Effector CD4-positive, alpha-beta T cell (primary cell): ENCODE data around the gene CLCNKA.

ENCODE experiments used
- DNase-seq: peaks from one replicate; pipeline ENCODE4 v3.0.0-alpha.2; 2020

The CLCNKA gene

DNA sequence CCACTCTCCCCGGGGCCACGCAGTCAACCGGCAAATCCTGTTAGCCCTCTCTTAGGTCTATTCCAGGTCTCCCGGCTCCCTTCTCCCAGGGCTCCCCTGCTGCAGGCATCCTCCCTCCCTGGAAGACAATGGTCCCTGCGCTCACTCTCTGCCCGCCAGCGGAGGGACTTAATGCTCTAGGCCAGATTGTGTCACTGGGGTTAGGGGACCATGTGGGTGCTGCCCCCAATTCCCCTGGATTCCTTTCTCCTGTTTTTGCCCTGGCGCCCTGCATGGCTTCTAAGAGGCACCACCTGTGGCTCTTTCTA is 43.4 kb downstream of the CLCNKA start:
- no peak for DNase-seq

DNA sequence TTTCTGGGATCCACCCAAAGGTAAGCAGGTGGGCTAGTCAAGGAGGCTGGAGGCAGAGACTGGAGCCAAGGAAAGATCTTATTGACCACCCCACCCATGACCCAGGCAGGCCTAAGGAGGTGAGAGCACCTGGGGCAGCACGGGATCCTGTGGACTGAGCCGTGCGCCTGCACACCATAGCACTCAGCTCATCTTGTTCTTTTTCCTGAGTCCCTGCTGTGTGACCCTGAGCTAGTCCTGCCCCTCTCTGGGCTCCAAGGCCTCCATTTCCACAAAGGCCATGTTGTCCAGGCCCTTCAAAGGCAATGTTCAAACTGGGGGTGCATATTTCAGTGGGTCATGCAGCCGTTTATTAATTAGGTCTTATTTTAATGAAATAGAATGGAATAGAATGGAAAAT is 44.4 kb downstream of the CLCNKA start:
- DNase-seq: no peak

DNA sequence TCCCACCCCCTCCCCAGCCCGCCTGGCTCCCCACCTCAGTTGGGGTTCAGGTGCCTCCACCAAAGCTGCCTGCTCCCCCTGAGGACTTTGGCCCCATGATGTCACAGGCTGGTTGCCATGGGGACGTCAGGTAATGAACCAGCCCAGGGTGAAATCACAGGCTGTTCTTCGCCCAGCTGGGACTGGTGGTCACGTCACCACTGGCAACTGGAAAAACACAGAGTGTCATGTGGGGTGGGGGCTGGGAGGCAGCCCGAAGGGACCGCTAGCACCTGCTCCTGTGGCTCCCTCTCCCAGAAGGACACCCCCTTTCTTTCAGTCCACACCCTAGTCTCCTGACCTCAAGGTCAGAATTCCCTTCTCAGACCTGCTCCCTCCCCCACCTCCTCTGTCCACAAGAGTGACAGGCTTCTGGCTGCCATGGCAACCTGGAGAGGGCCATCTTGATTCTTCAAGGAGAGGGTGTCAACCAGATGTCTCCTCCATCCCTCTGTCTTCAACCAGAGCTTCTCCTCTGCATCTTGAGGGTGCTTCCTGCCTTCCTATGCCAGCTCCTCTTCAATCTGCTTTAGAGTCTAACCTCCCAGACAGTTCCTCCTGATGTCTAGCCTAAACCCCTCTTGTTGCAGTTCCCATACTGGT is 45.4 kb downstream of the CLCNKA start:
- DNase-seq: no peak

DNA sequence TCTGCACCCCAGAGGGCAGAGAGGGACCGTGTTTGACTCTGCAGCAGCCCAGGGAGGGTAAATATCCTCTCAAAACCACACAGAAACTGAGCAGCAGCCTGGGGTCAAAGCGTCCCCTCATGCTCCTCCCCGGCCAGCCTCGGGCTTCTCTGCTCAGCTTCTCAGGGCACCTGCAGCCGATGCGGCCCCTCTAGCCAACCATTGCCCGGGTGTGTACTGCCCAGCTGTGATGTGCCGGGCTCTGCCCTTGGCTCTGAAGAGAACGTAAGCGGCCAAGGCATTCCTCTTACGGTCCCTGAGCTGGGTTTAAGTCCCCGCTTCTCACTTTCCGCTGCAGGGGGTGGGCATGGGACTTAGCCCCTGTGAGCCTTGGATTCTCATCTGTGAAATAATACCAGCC is 46.1 kb downstream of the CLCNKA start:
- no peak for DNase-seq

DNA sequence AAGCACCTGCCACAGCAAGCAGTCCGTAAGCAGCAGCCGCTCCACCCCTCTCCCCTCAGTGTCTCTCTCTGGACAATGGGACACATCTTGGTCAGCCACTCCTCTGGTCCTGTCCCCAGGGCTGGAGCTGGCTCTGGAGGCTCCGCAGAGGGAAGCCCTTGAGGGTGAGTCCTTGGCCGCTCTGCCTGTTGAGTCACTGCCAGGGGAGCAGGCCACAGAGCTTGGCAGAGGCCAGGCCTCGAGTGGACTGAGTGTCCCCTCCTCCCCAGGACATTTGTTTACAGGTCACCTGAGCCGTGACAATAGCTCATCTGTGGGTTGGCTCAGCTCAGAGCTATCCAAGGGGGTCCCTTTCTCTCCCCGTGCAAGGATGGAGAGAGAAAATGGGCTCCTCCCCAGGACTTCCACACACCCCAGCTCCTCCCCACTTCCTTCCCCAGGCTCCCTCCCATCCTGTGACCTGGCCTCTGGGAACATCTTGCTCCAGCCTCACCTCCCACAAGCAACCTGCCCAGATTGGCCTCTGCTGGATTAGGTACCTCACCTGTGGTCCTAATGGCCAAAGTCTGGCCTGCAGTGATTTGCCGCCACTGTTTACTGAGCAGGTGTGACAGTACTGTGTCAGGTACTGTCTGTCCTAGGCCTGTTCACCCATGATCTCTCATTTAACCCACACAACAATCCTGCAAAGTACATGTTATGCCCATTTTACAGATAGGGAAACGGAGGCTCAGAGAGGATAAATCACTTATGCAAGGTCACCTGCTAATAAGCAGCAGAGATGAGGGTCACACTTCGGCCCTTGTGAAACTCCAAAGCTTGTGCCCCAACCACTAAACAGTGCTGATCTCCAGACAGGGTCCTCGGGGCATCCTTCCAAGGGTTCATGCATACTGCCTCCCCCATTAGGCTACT is 46.8 kb downstream of the CLCNKA start:
- no peak for DNase-seq

GRCh38 chr1:16070640-16071355 is 49.0 kb downstream of the CLCNKA start:
- no peak for DNase-seq

DNA sequence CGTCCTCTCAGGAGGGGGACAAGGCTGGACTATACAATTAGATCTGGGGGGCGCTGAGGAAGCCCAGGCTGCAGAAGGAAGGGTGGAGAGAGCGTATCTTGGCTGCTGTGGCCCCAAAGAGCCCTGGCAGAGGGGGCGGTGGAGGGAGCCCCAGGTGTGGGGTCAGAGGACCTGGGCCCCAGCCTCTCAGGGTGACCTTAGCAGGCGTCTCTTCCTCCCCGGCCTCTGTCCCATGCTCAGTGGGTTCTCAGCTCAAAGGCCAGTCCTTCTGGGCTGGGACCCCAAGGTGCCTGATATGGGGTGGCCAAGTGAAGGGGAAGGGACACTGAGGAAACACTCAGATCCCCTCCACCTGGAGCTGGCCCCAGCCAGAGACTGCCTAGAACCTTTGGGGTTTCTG is 49.8 kb downstream of the CLCNKA start:
- no peak for DNase-seq

DNA sequence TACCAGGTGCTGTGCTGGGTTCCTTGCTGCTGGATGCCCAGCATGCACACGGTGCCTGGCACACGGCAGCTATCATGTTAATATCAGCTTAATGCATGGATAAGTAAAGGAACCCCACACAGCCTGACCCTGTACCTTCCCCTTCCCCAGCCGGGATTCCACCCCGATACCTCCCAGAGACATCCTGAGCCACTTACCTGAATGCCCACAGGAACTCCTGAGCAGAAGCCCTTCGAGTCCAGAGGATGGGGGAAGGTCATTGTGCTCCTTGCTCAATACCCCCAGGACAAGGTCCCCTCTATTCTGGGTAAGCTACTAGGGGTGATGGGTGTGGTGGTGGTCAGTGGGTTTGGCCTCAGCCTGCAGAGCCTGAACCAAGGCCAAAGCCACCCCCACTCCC is 50.3 kb downstream of the CLCNKA start:
- no peak for DNase-seq

DNA sequence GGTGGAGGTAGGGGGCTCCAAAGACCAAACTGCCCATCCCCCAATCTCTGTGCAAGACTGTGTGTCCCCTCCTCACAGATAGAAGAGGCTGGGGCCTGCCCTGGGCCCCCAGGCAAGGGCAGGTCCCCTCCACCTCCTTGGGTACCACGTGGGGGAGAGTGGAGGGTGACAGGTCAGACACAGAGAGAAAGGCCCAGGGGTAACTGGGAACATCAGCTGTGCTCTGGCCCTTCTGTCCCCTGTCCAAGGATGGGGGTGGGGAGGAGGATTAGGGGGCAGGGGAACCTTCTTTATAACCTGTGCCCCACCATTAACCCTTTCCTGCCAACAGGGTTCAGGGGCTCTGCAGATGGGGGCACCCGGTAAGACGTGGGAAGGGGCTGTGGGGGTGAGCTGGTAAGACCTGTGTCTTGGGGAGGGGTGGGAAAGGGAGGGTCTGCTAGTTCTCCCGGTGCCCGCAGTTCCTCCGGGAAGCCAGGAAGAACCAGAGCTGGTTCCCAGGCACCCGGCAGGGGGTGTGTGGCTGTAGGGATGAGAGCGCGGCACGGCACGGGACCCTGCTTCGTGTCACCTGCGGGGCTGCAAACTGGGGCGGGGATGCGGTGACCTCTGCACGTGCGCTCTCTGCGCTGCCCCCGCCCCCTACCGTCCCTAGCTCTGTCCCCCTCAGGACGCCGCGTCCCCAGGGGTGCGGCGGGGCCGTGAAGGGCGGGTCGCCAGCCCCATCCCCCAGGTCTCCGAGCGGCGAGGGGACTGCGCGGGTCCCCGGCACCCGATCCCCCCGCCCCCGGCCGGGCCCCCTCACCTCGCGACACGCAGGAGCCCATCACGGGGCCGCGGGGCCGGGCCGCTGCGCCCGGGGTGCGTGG is 51.0 kb downstream of the CLCNKA start:
- DNase-seq: no peak

GRCh38 chr1:16073490-16074119 is 51.8 kb downstream of the CLCNKA start, which contains the start of gene FAM131C:
TSS of gene FAM131C (minus strand) at chr1:16073651. CDS start at chr1:16073442, 209 bp downstream.
- peak; percentile 14 for DNase-seq

- DNase-seq: no peak
Measured at GRCh38 chr1:16074217-16074616, 52.4 kb downstream of the CLCNKA start.

DNA sequence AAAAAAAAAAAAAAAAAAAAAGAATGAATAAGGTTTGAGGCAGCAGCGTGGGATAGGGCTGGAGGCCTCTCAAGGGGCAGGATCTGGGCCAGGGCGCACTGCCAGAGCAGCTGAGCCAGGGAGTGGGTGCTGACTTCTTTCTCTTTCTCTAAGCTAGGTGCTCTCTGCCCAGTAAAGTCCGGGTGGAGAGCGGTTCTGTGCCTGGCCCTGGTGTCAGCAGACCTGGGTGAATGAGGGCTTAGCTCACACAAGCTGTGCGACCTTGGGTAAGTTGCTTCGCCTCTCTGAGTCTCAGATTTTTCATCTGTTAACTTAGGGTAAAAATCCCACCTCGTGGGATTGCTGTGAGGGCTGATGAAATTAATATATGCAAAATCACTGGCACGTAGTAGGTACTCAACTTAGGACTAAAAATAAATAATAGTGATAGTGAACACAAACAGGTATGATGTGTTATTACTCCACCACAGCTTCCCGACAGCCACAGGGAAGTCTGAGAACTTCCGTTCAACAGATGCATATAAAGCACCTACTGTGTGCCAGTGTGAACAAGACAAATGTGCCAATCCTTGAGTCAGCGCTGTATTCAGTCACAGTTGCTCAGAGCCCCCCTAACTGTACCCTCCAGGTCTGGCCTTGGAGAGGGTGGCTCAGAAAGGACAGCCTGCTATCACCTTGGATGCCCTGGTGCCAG is 53.6 kb downstream of the CLCNKA start:
- DNase-seq: no peak

GRCh38 chr1:16076031-16076864 is 54.4 kb downstream of the CLCNKA start:
- no peak for DNase-seq

- DNase-seq: no peak
Measured at GRCh38 chr1:16076865-16077238, 55.0 kb downstream of the CLCNKA start.

DNA sequence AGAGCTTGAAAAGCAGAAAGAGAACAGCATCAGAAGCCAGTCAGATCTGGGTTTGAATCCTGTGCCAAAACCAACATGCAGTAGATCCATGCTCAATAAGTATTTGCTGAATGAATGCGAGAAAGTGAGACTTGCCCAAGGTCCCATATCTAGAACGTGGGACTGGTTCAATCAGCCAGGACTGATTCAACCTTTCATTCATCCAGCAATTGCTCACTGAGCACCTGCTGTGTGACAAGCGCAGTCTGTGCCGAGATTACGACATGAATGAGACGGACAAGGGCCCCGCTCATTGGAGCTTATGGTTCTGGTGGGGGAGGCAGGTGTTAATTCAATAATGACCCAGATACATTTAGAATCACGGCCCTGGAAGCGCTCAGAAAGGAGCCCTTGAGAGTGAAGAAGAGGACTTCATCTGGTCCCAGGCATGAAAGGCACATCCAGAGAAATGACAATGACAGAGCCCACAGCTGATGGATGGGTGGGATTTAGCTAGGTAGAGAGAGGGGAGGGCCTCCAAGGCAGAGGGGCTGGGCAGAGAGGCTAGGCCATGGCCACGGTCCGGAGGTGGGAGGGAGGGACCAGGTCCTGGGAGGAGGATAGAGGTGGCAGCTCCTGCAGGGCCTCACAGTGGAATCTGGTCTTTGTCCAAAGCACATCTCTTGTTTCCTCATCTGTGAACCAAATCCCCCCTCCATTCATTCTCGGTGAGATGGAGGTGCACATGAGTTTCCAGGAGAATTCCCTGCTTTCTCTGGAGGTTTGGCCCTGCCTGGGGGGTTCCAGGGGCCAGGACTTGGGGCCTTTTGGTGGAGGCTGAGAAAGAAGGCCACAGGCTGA is 55.8 kb downstream of the CLCNKA start:
- DNase-seq: no peak

DNA sequence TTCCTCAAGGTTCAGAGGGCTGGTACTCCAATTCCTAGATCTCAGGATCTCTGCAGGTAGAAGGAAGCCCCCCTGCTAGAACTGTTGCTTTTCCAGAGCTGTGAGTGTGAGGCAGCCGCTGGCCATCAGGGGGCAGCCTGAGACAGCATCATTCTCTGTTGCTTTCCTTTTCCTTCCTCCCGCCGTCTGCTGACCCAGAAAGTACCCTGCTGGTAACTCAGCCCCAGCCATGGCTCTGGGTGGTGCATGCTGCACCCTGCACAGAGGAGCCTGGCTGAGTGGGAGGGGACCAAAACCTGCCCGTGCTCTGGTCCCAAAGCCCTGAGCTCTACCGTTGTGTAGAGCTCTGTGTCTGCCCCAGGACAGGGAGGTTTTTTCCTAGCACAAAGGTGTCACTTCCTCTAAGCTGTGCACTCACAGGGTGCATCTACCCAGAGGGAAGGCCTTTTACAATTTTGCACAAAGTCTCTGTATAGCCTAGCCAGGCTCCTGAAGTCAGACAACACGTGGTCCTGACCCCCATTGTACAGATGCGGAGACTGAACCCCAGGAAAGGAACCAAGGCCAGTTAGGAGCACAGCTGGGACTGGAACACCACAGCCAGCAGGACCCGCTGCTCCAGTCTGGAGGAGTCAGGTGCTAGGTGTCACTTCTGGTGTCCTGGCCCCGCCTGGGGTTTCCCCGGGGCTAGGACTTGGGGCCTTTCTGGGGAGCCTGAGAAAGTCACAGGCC is 57.3 kb downstream of the CLCNKA start:
- peak; percentile 64 for DNase-seq

GRCh38 chr1:16080422-16081150 is 58.8 kb downstream of the CLCNKA start:
- DNase-seq: no peak

GRCh38 chr1:16081636-16082035 is 59.8 kb downstream of the CLCNKA start:
- DNase-seq: no peak
